HepG2 (cell line): ENCODE data around the gene RGS8. TPM values are rescaled to one million over a fixed set of nuclear protein-coding genes. Genes with fewer than 3 reads are reported as not detected.

Experiments used
- ATAC-seq: fragments of 200-7000 bp; cut with Tn5 transposase; 3 replicates; pipeline ENCODE4 v1.9.1; 2020; ENCODE audit warnings: mild to moderate bottlenecking, moderate library complexity
- BruUV-seq: library from RNA; stranded (reverse); fragments of 400-500 nt; replicated peaks from 2 replicates; lab custom pipeline; 2021; lab: Mats Ljungman, UMichigan
- CTCF ChIA-PET: fragments of 300-600 bp; formaldehyde crosslinking; extraction: SDS; loops from one replicate; lab custom pipeline; 2021; ENCODE audit warnings: low total read pairs, inconsistent platforms, low intra/inter-chr PET ratio; lab: Yijun Ruan, JAX
- POLR2A ChIA-PET: fragments of 350-600 bp; sonication (Branson Sonifier 250); formaldehyde crosslinking; loops from one replicate; lab custom pipeline; 2020; ENCODE audit warnings: antibody characterized with exemption, inconsistent platforms; lab: Yijun Ruan, JAX
- DNase-seq: peaks from one replicate; pipeline ENCODE4 v3.0.0-alpha.2; 2015; ENCODE audit warnings: low spot score
- FAIRE-seq: peaks from 3 replicates; lab custom pipeline; 2011; peaks lifted over from hg19 to GRCh38; lab: Jason Lieb, UNC
- H2AFZ ChIP-seq: one replicate; pipeline ENCODE4 v1.6.1; 2011; ENCODE audit warnings: low read length, inconsistent platforms
- H3K27ac ChIP-seq: fragments of 300-600 bp; 3 replicates; pipeline ENCODE4 v1.8.0; 2011; ENCODE audit warnings: mixed run types, mild to moderate bottlenecking, mixed read lengths, low read length, inconsistent platforms; ENCODE audit not compliant: insufficient read depth; ENCODE audit errors: extremely low read length
- H3K27me3 ChIP-seq, 2 experiments: fragments of 200-600 bp in 1 of 2; 2 replicates in 1 of 2; 3 replicates in 1 of 2; pipeline versions ENCODE4 v1.6.0 to v1.8.0; 2011; ENCODE audit warnings: low read length in 2 of 2, mild to moderate bottlenecking in 2 of 2, moderate library complexity in 2 of 2, inconsistent platforms in 1 of 2; ENCODE audit not compliant: insufficient read depth in 2 of 2, control insufficient read depth in 1 of 2
- H3K36me3 ChIP-seq, 2 experiments: fragments of 200-600 bp in 1 of 2; replicated peaks in 1 of 2; 2 replicates in 1 of 2; 3 replicates in 1 of 2; pipeline versions ENCODE4 v1.5.1 to v1.8.0; 2011; ENCODE audit warnings: low read length in 2 of 2, inconsistent platforms in 1 of 2; ENCODE audit not compliant: insufficient read depth in 2 of 2, control insufficient read depth in 1 of 2
- H3K4me1 ChIP-seq: 2 replicates; pipeline ENCODE4 v1.5.1; 2012; ENCODE audit warnings: low read length, inconsistent platforms; ENCODE audit not compliant: insufficient read depth
- H3K4me2 ChIP-seq: 2 replicates; pipeline ENCODE4 v1.6.0; 2011; ENCODE audit warnings: low read depth, low read length, inconsistent platforms
- H3K4me3 ChIP-seq, 3 experiments: fragments of 200-600 bp in 1 of 3; sonication (generic), shearing (Covaris generic) in 1 of 3; replicated peaks in 1 of 3; 2 replicates each; pipeline ENCODE4 v1.5.1; 2011 to 2016; ENCODE audit warnings: low read length in 3 of 3, inconsistent platforms in 2 of 3, low read depth in 2 of 3, mild to moderate bottlenecking in 2 of 3, control low read depth in 1 of 3, mixed read lengths in 1 of 3; ENCODE audit not compliant: insufficient read depth in 1 of 3
- H3K79me2 ChIP-seq: one replicate; pipeline ENCODE4 v1.6.1; 2011; ENCODE audit warnings: low read length, inconsistent platforms; ENCODE audit not compliant: insufficient read depth
- H3K9ac ChIP-seq: 2 replicates; pipeline ENCODE4 v1.6.0; 2011; ENCODE audit warnings: mild to moderate bottlenecking, low read depth, low read length, inconsistent platforms; ENCODE audit not compliant: insufficient read depth
- H3K9me3 ChIP-seq: 2 replicates; pipeline ENCODE4 v1.5.1; 2012; ENCODE audit warnings: mild to moderate bottlenecking, low read length
- H4K20me1 ChIP-seq: 2 replicates; pipeline ENCODE4 v1.6.0; 2011; ENCODE audit warnings: inconsistent platforms, mild to moderate bottlenecking, low read length, moderate library complexity; ENCODE audit not compliant: insufficient read depth
- ATAD3A ChIP-seq: sonication (generic); formaldehyde crosslinking; IDR thresholded peaks from 2 replicates; pipeline ENCODE4 v1.4.0; 2020; ENCODE audit warnings: missing genetic modification reagents
- DPF2 ChIP-seq: sonication (generic); formaldehyde crosslinking; IDR thresholded peaks from 2 replicates; pipeline ENCODE4 v1.4.0; 2020; ENCODE audit warnings: mild to moderate bottlenecking, low read depth, missing genetic modification reagents, borderline replicate concordance
- ELF1 ChIP-seq: sonication (generic); formaldehyde crosslinking; IDR thresholded peaks from 2 replicates; pipeline ENCODE4 v1.4.0; 2020; ENCODE audit warnings: missing genetic modification reagents
- ELF3 ChIP-seq: IDR thresholded peaks from 2 replicates; pipeline ENCODE4 v1.6.1; 2016; ENCODE audit warnings: missing genetic modification reagents, missing compliant biosample characterization
- GLI4 ChIP-seq: sonication (generic); formaldehyde crosslinking; IDR thresholded peaks from 2 replicates; pipeline ENCODE4 v1.5.1; 2020; ENCODE audit warnings: missing genetic modification reagents, mild to moderate bottlenecking, moderate library complexity, borderline replicate concordance
- HNF4A ChIP-seq: sonication (generic); formaldehyde crosslinking; IDR thresholded peaks from 2 replicates; pipeline ENCODE4 v1.4.0; 2020; ENCODE audit warnings: missing genetic modification reagents
- RCOR2 ChIP-seq: IDR thresholded peaks from 2 replicates; pipeline ENCODE4 v1.6.1; 2016; ENCODE audit warnings: missing biosample characterization, missing genetic modification reagents
- SCMH1 ChIP-seq: sonication (generic); formaldehyde crosslinking; IDR thresholded peaks from 2 replicates; pipeline ENCODE4 v1.9.0; 2021; ENCODE audit warnings: missing genetic modification reagents, mild to moderate bottlenecking, borderline replicate concordance
- SIX1 ChIP-seq: sonication (generic); formaldehyde crosslinking; IDR thresholded peaks from 2 replicates; pipeline ENCODE4 v1.4.0; 2020; ENCODE audit warnings: missing genetic modification reagents, borderline replicate concordance
- TEAD2 ChIP-seq: sonication (generic); formaldehyde crosslinking; IDR thresholded peaks from 2 replicates; pipeline ENCODE4 v1.9.0; 2021; ENCODE audit warnings: missing genetic modification reagents
- ZBTB3 ChIP-seq: sonication (generic); formaldehyde crosslinking; IDR thresholded peaks from 2 replicates; pipeline ENCODE4 v1.4.0; 2020; ENCODE audit warnings: low read depth, mild to moderate bottlenecking, moderate library complexity, missing genetic modification reagents, borderline replicate concordance
- ZFP36L1 ChIP-seq: sonication (generic); formaldehyde crosslinking; IDR thresholded peaks from 2 replicates; pipeline ENCODE4 v1.8.0; 2022; ENCODE audit warnings: mild to moderate bottlenecking, missing genetic modification reagents, moderate library complexity
- ZNF274 ChIP-seq: sonication (generic); formaldehyde crosslinking; IDR thresholded peaks from 2 replicates; pipeline ENCODE4 v1.5.1; 2020; ENCODE audit warnings: mild to moderate bottlenecking, missing genetic modification reagents
- ZNF30 ChIP-seq: sonication (generic); formaldehyde crosslinking; IDR thresholded peaks from 2 replicates; pipeline ENCODE4 v1.5.0; 2020; ENCODE audit warnings: mild to moderate bottlenecking, missing genetic modification reagents
- ZNF543 ChIP-seq: sonication (generic); formaldehyde crosslinking; IDR thresholded peaks from 2 replicates; pipeline ENCODE4 v1.4.0; 2020; ENCODE audit warnings: mild to moderate bottlenecking, missing genetic modification reagents
- ZNF577 ChIP-seq: sonication (generic); formaldehyde crosslinking; IDR thresholded peaks from 2 replicates; pipeline ENCODE4 v1.4.0; 2020; ENCODE audit warnings: mild to moderate bottlenecking, low read depth, missing genetic modification reagents, borderline replicate concordance
- WGBS: methylation state at CpG from one replicate; pipeline ENCODE4 v1.1.6; 2017; ENCODE audit warnings: low lambda C conversion rate; 5-methylcytosine and 5-hydroxymethylcytosine counted together
- in situ Hi-C: cut with HindIII; loops from 2 replicates; pipeline ENCODE4 v1.10.0; 2017; ENCODE audit warnings: low pct_unique_long_range_greater_than_20kb; ENCODE audit not compliant: extremely low pct_ligation_motif_present
- intact Hi-C: fragments of 100-400 bp; cut with micrococcal nuclease; formaldehyde crosslinking; loops from one replicate; pipeline ENCODE4 v1.10.0; 2022; ENCODE audit not compliant: unreplicated experiment
- polyA plus RNA-seq, 8 experiments: library from polyadenylated mRNA; depleted of rRNA in 3 of 8; stranded (reverse) in 7 of 8; unstranded in 1 of 8; fragments of >200 nt; fragmentation: Illumina TruSeq in 4 of 8; extraction: Trizol in 4 of 8; gene quantifications; 2 replicates each; pipeline versions ENCODE4 v1.2.1 to v1.2.3, GENCODE V29; 2011 to 2016; ENCODE audit warnings: low read depth in 4 of 8, missing spikeins in 1 of 8, mixed read lengths in 1 of 8; ENCODE audit not compliant: insufficient read depth in 1 of 8
- total RNA-seq, 5 experiments: library from RNA; depleted of rRNA; stranded (reverse); fragments of >200 nt; fragmentation: Illumina TruSeq; extraction: Trizol; gene quantifications; 2 replicates each; pipeline ENCODE4 v1.2.3, GENCODE V29; 2016; ENCODE audit warnings: low read depth in 1 of 5
- TF ChIP-seq, protein P1 (sequence below): sonication (generic); formaldehyde crosslinking; IDR thresholded peaks from 2 replicates; pipeline ENCODE4 v1.4.0; 2020; ENCODE audit warnings: missing genetic modification reagents, mild to moderate bottlenecking, borderline replicate concordance
- TF ChIP-seq, protein P2 (sequence below): IDR thresholded peaks from 2 replicates; pipeline ENCODE4 v1.6.1; 2012; ENCODE audit warnings: inconsistent platforms

RGS8 gene
- total and polyA plus RNA-seq, 2 of the 13 experiments (the other 11 are each of a cell fraction or from before 2014, with no cell fraction given): not detected

DNA sequence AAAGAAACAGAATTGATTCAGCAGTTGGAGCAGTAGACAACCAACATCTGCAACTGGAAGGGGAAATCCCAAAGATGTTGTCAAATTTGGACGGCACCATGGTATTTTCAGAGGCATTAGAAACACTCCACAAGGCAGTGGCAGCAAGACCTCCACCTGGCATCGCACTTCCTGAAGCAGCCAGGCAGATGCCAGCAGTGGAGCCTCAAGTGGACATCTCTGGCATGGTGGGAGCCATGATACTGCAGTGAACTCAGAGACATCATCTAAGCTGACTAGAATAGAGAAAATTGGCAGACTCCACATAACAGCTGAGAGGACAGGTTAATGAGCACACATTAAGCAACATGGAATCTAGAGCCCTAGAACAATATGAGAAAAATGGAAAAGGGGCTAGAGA is 33.9 kb upstream of the RGS8 start:
- DNase-seq: no peak
- Histone ChIP-seq H3K27ac (no peak overlapping the region), H3K27me3 (peaks cover 0 to 9% of the 10 kb centered on the region in 2 experiments; a peak in 1 of 5 replicates), H2AFZ (no peak overlapping the region), H3K4me1 (no peaks in the 10 kb centered on the region), H3K4me3 (no peak overlapping the region), H3K9me3 (no peaks in the 10 kb centered on the region), H4K20me1 (no peaks in the 10 kb centered on the region), H3K36me3 (no peaks in the 10 kb centered on the region), H3K79me2 (no peaks in the 10 kb centered on the region), H3K9ac (no peak overlapping the region), H3K4me2 (no peak overlapping the region)
- intact Hi-C loops: no loop called here
- FAIRE-seq: no peak
- ATAC-seq: no peak
- 8% methylated on average over 2 of the region's 2 CpGs for WGBS
- in situ Hi-C loops: no loop called here
- CTCF ChIA-PET: no interaction called here
- TF ChIP-seq HNF4A (CRISPR knock-in tag) (no peak), ZBTB3 (CRISPR knock-in tag) (no peak)
- TF ChIP-seq, protein P1, sequence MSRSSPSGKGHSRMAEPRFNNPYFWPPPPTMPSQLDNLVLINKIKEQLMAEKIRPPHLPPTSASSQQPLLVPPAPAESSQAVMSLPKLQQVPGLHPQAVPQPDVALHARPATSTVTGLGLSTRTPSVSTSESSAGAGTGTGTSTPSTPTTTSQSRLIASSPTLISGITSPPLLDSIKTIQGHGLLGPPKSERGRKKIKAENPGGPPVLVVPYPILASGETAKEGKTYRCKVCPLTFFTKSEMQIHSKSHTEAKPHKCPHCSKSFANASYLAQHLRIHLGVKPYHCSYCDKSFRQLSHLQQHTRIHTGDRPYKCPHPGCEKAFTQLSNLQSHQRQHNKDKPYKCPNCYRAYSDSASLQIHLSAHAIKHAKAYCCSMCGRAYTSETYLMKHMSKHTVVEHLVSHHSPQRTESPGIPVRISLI: no peak
- no TSS peak for BruUV-seq
- POLR2A ChIA-PET: no interaction called here

DNA sequence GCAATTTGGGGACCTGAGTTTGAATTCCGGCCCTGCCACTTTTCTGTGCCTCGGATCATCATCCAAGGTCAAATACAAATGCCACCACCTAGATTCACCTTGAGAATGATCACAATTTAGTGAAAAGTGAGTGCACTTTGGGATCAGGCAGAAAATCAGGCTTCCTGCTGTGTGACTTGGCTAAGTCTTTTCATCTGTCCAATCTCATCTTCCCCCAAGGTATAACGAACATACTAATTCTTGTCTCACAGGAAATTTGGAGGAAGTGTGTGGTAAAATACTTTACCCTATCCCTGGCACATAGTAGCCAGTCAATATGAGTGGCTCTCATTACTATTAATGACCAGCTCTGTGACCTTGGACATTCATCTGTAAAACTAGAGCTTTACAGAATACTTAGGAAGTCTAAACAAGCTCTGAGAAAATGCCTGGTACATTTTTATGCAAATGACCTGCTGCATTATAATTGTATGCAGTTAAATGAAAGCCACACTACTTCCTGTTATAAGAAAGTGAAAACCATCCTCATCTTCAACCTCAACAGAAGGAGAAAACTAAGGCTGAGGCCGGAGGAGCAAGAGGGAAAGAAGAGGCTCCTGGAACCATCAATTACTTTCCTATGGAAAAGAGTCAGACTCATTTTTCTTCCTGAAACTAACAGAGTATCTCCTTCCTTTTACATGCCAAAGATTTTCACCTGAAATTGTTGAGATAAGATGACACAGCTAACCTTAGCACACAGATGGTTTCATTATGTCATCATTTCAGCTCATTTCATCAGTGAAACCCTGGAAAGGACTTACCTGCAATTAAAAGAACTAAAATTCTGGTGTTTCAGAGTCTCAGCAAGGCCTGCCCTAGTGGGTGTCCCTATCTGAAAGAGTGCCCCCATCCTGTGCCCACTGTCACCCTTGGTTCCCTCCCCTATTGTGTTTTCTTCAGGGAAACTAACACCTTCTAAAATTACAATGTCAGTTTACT is 32.6 kb upstream of the RGS8 start:
- ChIA-PET CTCF (no interaction called here), POLR2A (no interaction called here)
- in situ Hi-C loops: no loop called here

More for the DNA sequence above, 32.6 kb upstream of the RGS8 start:
- BruUV-seq: no TSS peak
- no peak overlapping the region for H2AFZ ChIP-seq
- ATAC-seq (no peak), DNase-seq (no peak), FAIRE-seq (no peak)
- no peak overlapping the region for H3K4me2 ChIP-seq
- H3K9ac ChIP-seq: no peak overlapping the region
- TF ChIP-seq TEAD2 (no peak), SCMH1 (CRISPR knock-in tag) (no peak), SIX1 (CRISPR knock-in tag) (no peak), DPF2 (CRISPR knock-in tag) (no peak), ZNF577 (CRISPR knock-in tag) (no peak), ZNF30 (no peak), ZFP36L1 (CRISPR knock-in tag) (no peak), RCOR2 (CRISPR knock-in tag) (no peak), ATAD3A (CRISPR knock-in tag) (no peak), GLI4 (no peak), ZNF274 (CRISPR knock-in tag) (no peak), ELF3 (CRISPR knock-in tag) (no peak), ELF1 (CRISPR knock-in tag) (no peak), ZNF543 (CRISPR knock-in tag) (no peak)
- TF ChIP-seq, protein P2, sequence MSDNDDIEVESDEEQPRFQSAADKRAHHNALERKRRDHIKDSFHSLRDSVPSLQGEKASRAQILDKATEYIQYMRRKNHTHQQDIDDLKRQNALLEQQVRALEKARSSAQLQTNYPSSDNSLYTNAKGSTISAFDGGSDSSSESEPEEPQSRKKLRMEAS: no peak
- H3K9me3 ChIP-seq: no peaks in the 10 kb centered on the region
- H3K27ac ChIP-seq: no peak overlapping the region
- H3K4me1 ChIP-seq: no peaks in the 10 kb centered on the region
- no peaks in the 10 kb centered on the region for H4K20me1 ChIP-seq
- H3K27me3 ChIP-seq: peaks cover 0 to 9% of the 10 kb centered on the region in 2 experiments; a peak in 1 of 5 replicates
- WGBS: 2% methylated on average over 4 of the region's 4 CpGs
- no peaks in the 10 kb centered on the region for H3K36me3 ChIP-seq
- no peak overlapping the region for H3K4me3 ChIP-seq
- H3K79me2 ChIP-seq: no peaks in the 10 kb centered on the region
- intact Hi-C loops: no loop called here
